H1 (cell line): ENCODE results near the gene OSBPL5. TPM values are rescaled to one million over a fixed set of nuclear protein-coding genes. Genes with fewer than 3 reads are reported as not detected.

Source experiments
- CTCF ChIA-PET: fragments of 300-600 bp; sonication (Branson Sonifier 250); formaldehyde crosslinking; loops from one replicate; lab custom pipeline; 2021; ENCODE audit not compliant: partially characterized antibody; lab: Charles Lee
- POLR2A ChIA-PET: fragments of 300-600 bp; sonication (Branson Sonifier 250); formaldehyde crosslinking; loops from one replicate; lab custom pipeline; 2021; ENCODE audit warnings: inconsistent platforms; ENCODE audit not compliant: partially characterized antibody; lab: Charles Lee
- DNase-seq, 2 experiments: peaks; one replicate each; pipeline versions ENCODE4 v3.0.0 to v3.0.0-alpha.2; 2010 to 2022; ENCODE audit warnings: low spot score in 2 of 2, low read depth in 1 of 2, mixed read lengths in 1 of 2
- FAIRE-seq: peaks from 2 replicates; lab custom pipeline; 2011; peaks lifted over from hg19 to GRCh38; lab: Jason Lieb, UNC
- H2AFZ ChIP-seq: 2 replicates; pipeline ENCODE4 v1.8.1; 2012; ENCODE audit warnings: low read length, inconsistent platforms
- H2AK5ac ChIP-seq: 2 replicates; pipeline ENCODE4 v1.6.1; 2013; ENCODE audit warnings: low read depth, low read length
- H2BK120ac ChIP-seq: replicated peaks from 2 replicates; pipeline ENCODE3; 2013; ENCODE audit warnings: low read depth, low read length, inconsistent platforms
- H2BK12ac ChIP-seq: 2 replicates; pipeline ENCODE4 v1.6.1; 2013; ENCODE audit warnings: low read depth, low read length
- H2BK15ac ChIP-seq: 2 replicates; pipeline ENCODE4 v1.6.1; 2013; ENCODE audit warnings: low read length
- H2BK20ac ChIP-seq: 2 replicates; pipeline ENCODE4 v1.6.1; 2013; ENCODE audit warnings: low read length
- H2BK5ac ChIP-seq: 2 replicates; pipeline ENCODE4 v1.6.1; 2013; ENCODE audit warnings: low read depth, low read length
- H3K14ac ChIP-seq: 2 replicates; pipeline ENCODE4 v1.6.1; 2013; ENCODE audit warnings: inconsistent platforms; ENCODE audit not compliant: insufficient read length
- H3K18ac ChIP-seq: 2 replicates; pipeline ENCODE4 v1.6.1; 2013; ENCODE audit warnings: low read length; ENCODE audit errors: extremely low read depth
- H3K23ac ChIP-seq: 2 replicates; pipeline ENCODE4 v1.6.1; 2013; ENCODE audit warnings: inconsistent platforms; ENCODE audit not compliant: insufficient read length
- H3K23me2 ChIP-seq: 2 replicates; pipeline ENCODE4 v1.6.1; 2013; ENCODE audit warnings: low read depth, low read length
- H3K27ac ChIP-seq: 2 replicates; pipeline ENCODE4 v1.6.1; 2011; ENCODE audit warnings: low read depth, low read length, inconsistent platforms
- H3K27me3 ChIP-seq, 4 experiments: replicated peaks in 1 of 4; 1 replicate in 1 of 4; 2 replicates in 3 of 4; pipeline versions ENCODE4 v1.6.1 to v1.8.1; 2011 to 2013; ENCODE audit warnings: low read length in 3 of 4, mild to moderate bottlenecking in 3 of 4, inconsistent platforms in 2 of 4, mixed read lengths in 2 of 4, moderate library complexity in 1 of 4; ENCODE audit not compliant: control insufficient read depth in 3 of 4, insufficient read depth in 3 of 4; ENCODE audit errors: extremely low read depth in 1 of 4
- H3K36me3 ChIP-seq, 4 experiments: 2 replicates each; pipeline versions ENCODE4 v1.6.1 to v1.8.1; 2011 to 2013; ENCODE audit warnings: mild to moderate bottlenecking in 4 of 4, low read length in 3 of 4, moderate library complexity in 2 of 4, control low read depth in 1 of 4, inconsistent platforms in 1 of 4; ENCODE audit not compliant: insufficient read depth in 4 of 4, control insufficient read depth in 2 of 4
- H3K4ac ChIP-seq: replicated peaks from 2 replicates; pipeline ENCODE3; 2013; ENCODE audit warnings: low read length, low read depth, mixed read lengths, inconsistent platforms; ENCODE audit not compliant: insufficient read length
- H3K4me1 ChIP-seq, 4 experiments: replicated peaks in 1 of 4; 1 replicate in 1 of 4; 2 replicates in 3 of 4; pipeline versions ENCODE4 v1.6.1 to v1.8.1; 2011 to 2013; ENCODE audit warnings: low read length in 3 of 4, inconsistent platforms in 2 of 4, mixed read lengths in 1 of 4; ENCODE audit not compliant: insufficient read depth in 4 of 4, control insufficient read depth in 3 of 4
- H3K4me2 ChIP-seq, 2 experiments: 2 replicates each; pipeline versions ENCODE4 v1.6.1 to v1.8.1; 2011 to 2013; ENCODE audit warnings: low read depth in 2 of 2, low read length in 2 of 2, control low read depth in 1 of 2, inconsistent platforms in 1 of 2, mild to moderate bottlenecking in 1 of 2; ENCODE audit not compliant: insufficient read depth in 1 of 2
- H3K4me3 ChIP-seq, 4 experiments: fragments of 200-600, 300-600 bp in 1 of 4; sonication (generic), shearing (Covaris generic), sonication (Bioruptor Twin) in 1 of 4; 2 replicates each; pipeline versions ENCODE4 v1.5.1 to v1.8.1; 2011 to 2016; ENCODE audit warnings: low read length in 4 of 4, low read depth in 3 of 4, control low read depth in 2 of 4, inconsistent platforms in 2 of 4, mild to moderate bottlenecking in 2 of 4, mixed read lengths in 1 of 4, moderate library complexity in 1 of 4; ENCODE audit not compliant: insufficient read depth in 2 of 4; ENCODE audit errors: extremely low read depth in 1 of 4
- H3K56ac ChIP-seq: replicated peaks from 2 replicates; pipeline ENCODE3; 2013; ENCODE audit warnings: low read depth, mild to moderate bottlenecking, mixed read lengths, low read length, inconsistent platforms; ENCODE audit not compliant: insufficient read length
- H3K79me1 ChIP-seq: 2 replicates; pipeline ENCODE4 v1.6.1; 2013; ENCODE audit warnings: low read depth, low read length, control low read depth
- H3K79me2 ChIP-seq, 2 experiments: 2 replicates each; pipeline versions ENCODE4 v1.6.1 to v1.8.1; 2012 to 2013; ENCODE audit warnings: low read length in 2 of 2, mild to moderate bottlenecking in 2 of 2, inconsistent platforms in 1 of 2; ENCODE audit not compliant: insufficient read depth in 2 of 2, control insufficient read depth in 1 of 2
- H3K9ac ChIP-seq, 4 experiments: replicated peaks in 1 of 4; 1 replicate in 1 of 4; 2 replicates in 3 of 4; pipeline versions ENCODE4 v1.6.1 to v1.8.1; 2011 to 2013; ENCODE audit warnings: low read depth in 3 of 4, low read length in 3 of 4, control low read depth in 2 of 4, mild to moderate bottlenecking in 2 of 4, moderate library complexity in 2 of 4, inconsistent platforms in 1 of 4; ENCODE audit errors: extremely low read depth in 1 of 4
- H3K9me3 ChIP-seq, 2 experiments: 2 replicates each; pipeline versions ENCODE4 v1.6.1 to v1.8.1; 2012 to 2013; ENCODE audit warnings: mild to moderate bottlenecking in 2 of 2, moderate library complexity in 2 of 2, control low read depth in 1 of 2, inconsistent platforms in 1 of 2, low read depth in 1 of 2, low read length in 1 of 2, mixed read lengths in 1 of 2; ENCODE audit not compliant: insufficient read depth in 2 of 2
- H4K20me1 ChIP-seq, 2 experiments: replicated peaks in 1 of 2; 2 replicates each; pipeline versions ENCODE3 to v1.8.1; 2011 to 2013; ENCODE audit warnings: inconsistent platforms in 2 of 2, low read length in 2 of 2, mild to moderate bottlenecking in 1 of 2; ENCODE audit not compliant: insufficient read depth in 2 of 2, control insufficient read depth in 1 of 2
- H4K5ac ChIP-seq: 2 replicates; pipeline ENCODE4 v1.6.1; 2013; ENCODE audit warnings: low read length, low read depth, mixed read lengths, inconsistent platforms; ENCODE audit not compliant: insufficient read length
- H4K8ac ChIP-seq: 2 replicates; pipeline ENCODE4 v1.8.0; 2013; ENCODE audit warnings: mild to moderate bottlenecking, moderate library complexity, low read length, inconsistent platforms; ENCODE audit not compliant: insufficient read depth; ENCODE audit errors: extremely low read depth
- H4K91ac ChIP-seq: replicated peaks from 2 replicates; pipeline ENCODE3; 2013; ENCODE audit warnings: low read length, mixed read lengths, inconsistent platforms; ENCODE audit not compliant: insufficient read length
- SAP30 ChIP-seq: fragments of 300-600 bp; sonication (generic); IDR thresholded peaks from 2 replicates; pipeline ENCODE4 v1.7.1; 2012; ENCODE audit warnings: low read length, moderate library complexity, mild to moderate bottlenecking, inconsistent platforms; ENCODE audit not compliant: insufficient read depth, insufficient replicate concordance
- TBP ChIP-seq: IDR thresholded peaks from 2 replicates; pipeline ENCODE4 v1.6.1; 2011; ENCODE audit warnings: low read depth, low read length, improper control_type of control experiment
- WGBS, 2 experiments: shearing (Covaris generic) in 1 of 2; methylation state at CpG; one replicate each; pipeline versions ENCODE4 v1.1.6 to v1.1.7; 2013 to 2015; ENCODE audit warnings: low lambda C conversion rate in 2 of 2, mixed read lengths in 2 of 2, inconsistent platforms in 1 of 2, low coverage in 1 of 2, missing lambda C conversion rate in 1 of 2; ENCODE audit not compliant: insufficient replicate concordance in 2 of 2, insufficient coverage in 1 of 2, insufficient read length in 1 of 2; ENCODE audit errors: extremely low coverage in 1 of 2, missing lambda C conversion rate in 1 of 2; 5-methylcytosine and 5-hydroxymethylcytosine counted together
- polyA plus RNA-seq, 7 experiments: library from polyadenylated mRNA; depleted of rRNA in 3 of 7; stranded (reverse) in 5 of 7; unstranded in 2 of 7; fragments of >200 nt in 5 of 7; fragments of 200-250 nt in 2 of 7; gene quantifications; 1 replicate in 5 of 7; 2 replicates in 1 of 7; 4 replicates in 1 of 7; pipeline versions ENCODE4 v1.2.1 to v1.2.3, GENCODE V29; 2011 to 2013; ENCODE audit warnings: missing spikeins in 2 of 7, mixed read lengths in 2 of 7
- total RNA-seq: library from RNA; stranded (reverse); fragmentation: NEBNext Ultra II Directional; extraction: Animal tissue kit (Norgen Biotek cat#: 25700); gene quantifications from 2 replicates; pipeline ENCODE4 v1.2.1, GENCODE V29; 2021

Gene OSBPL5
- total and polyA plus RNA-seq, 2 of the 8 experiments (the other 6 are each of a cell fraction or from before 2014, with no cell fraction given): 3.4 to 9.9 TPM

DNA sequence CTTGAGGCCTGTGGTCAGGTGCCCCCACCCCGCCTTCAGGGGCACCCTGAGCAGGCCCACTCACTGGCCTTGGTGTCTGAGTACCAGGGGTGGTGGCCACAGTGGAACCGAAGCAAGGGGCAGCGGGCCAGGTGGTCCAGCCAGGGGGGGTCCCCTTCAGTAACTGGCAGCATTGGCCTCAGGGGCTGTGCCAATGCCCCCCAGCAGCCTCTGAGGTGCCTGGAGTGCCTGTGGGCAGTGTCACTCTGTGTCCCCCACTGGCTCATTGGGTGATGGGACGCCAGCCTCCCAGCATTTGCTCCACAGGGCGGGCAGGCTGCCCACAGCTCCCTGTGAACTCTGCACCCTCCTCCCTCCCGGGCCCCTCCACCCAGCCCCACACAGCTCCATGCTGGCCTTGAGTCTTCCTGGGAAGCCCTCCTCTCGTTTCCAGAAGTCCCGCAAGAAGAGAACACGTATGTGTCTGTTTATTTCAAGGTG, 78.4 kb downstream of the OSBPL5 start:
- no peak overlapping the region for H2AFZ ChIP-seq
- no peak overlapping the region for H3K4me3 ChIP-seq
- H3K79me2 ChIP-seq: no peaks in the 10 kb centered on the region
- no peak overlapping the region for H2BK20ac ChIP-seq
- 86% methylated on average over 7 of the region's 9 CpGs; no CpG with 5 or more reads in 1 of the 2 experiments for WGBS, 2 experiments
- H2AK5ac ChIP-seq: no peak overlapping the region
- DNase-seq: no peak
- H3K23ac ChIP-seq: no peak overlapping the region
- H3K9me3 ChIP-seq: no peaks in the 10 kb centered on the region
- H3K14ac ChIP-seq: no peak overlapping the region
- no peak overlapping the region for H2BK15ac ChIP-seq
- POLR2A ChIA-PET: interaction anchor here (1.4 to 1.7 kb wide), 2 partner anchors 30 to 46 kb away, joined by 3 to 4 read pairs; partner anchors contain the start of gene CARS1
- no peak overlapping the region; the same call in 1 of the 2 replicates for H2BK5ac ChIP-seq
- H3K4ac ChIP-seq: no peak overlapping the region
- no peak overlapping the region for H4K91ac ChIP-seq
- no peak overlapping the region for H3K27ac ChIP-seq
- H3K79me1 ChIP-seq: no peaks in the 10 kb centered on the region
- no peaks in the 10 kb centered on the region for H3K27me3 ChIP-seq
- no peak for TF ChIP-seq SAP30
- TF ChIP-seq TBP: no peak
- H2BK12ac ChIP-seq: no peak overlapping the region
- H3K9ac ChIP-seq: no peak overlapping the region
- H3K23me2 ChIP-seq: no peaks in the 10 kb centered on the region
- no peak overlapping the region for H3K4me2 ChIP-seq
- H3K18ac ChIP-seq: no peak overlapping the region
- no peak overlapping the region for H2BK120ac ChIP-seq
- H4K5ac ChIP-seq: no peak overlapping the region
- peaks cover 0 to 2% of the 10 kb centered on the region in 2 experiments for H4K20me1 ChIP-seq
- peaks cover 0 to 5% (median 2%) of the 10 kb centered on the region in 4 experiments; a peak in 4 of 7 replicates for H3K4me1 ChIP-seq
- no peak overlapping the region for H3K56ac ChIP-seq
- no peaks in the 10 kb centered on the region for H3K36me3 ChIP-seq
- no peak for FAIRE-seq
- CTCF ChIA-PET: interaction anchor here (1.2 to 13.7 kb wide), 2 partner anchors 44 to 131 kb away, joined by 3 to 434 read pairs; no protein-coding TSS in a partner anchor
- 0 out of 2 replicates have a peak overlapping the region, but pooled peaks have one; percentile 68 for H4K8ac ChIP-seq
